HG03469 (cell line): ENCODE results near the gene RIMKLA.

Experiments used
- ATAC-seq: cut with Tn5 transposase; IDR thresholded peaks from one replicate; pipeline ENCODE4 v1.9.1; 2021; ENCODE audit warnings: mild to moderate bottlenecking, moderate library complexity, moderate number of reproducible peaks; ENCODE audit not compliant: unreplicated experiment

Gene RIMKLA

DNA sequence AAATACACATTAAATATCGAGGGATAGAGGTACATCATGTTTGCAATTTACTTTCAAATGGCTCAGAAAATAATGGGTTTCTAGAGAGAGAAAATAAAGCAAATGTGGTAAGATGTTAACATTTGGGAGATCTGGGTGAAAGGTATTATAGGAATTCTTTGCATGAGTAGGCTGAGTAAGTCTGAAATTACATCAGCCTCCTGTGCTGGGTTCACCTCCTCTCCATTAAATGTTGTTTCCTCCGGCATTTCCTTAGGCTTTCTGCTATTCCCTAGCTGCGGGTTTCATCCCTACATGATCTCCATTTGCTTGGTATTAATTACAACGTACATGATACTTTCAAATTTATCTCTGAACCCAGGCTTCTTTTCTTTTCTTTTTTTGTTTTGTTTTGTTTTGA lies 43.6 kb downstream of the RIMKLA start:
- no peak for ATAC-seq

DNA sequence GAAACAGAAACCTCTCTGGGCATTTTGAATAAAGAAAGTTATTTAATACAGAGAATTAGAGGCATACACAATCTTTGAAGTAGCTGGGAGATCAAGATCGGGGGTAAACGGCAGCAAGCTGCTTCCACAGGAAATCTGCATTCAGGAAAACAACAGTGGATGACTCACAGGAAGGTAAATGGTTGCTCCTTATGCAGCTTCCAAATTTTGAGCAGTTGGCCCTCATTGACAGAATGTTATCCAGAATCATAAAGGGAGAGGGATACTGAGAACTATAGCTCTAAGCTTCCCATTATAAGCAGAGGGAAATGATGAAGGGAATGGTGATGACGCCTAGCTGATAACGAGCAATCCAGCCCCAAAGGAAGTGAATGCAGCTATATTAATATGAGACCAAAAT lies 46.6 kb downstream of the RIMKLA start:
- ATAC-seq, result no peak

DNA sequence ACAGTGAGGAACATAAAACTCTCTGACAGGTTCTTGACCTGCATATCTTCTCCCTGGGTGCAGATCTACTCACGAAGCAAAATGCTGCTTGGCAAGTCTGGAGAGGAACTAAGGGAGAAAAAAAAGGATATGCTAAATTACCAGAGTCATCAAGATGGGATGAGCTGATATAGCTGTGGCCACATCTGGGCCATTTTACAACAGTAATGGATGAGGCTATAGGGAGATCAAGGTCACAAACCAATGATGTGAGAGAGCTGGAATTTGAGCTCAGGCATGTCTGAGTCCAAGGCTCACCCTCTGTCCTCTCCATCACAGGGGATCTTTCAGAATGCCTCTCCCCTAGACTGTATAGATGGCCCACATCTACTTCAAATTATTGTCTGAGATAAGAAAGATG lies 49.0 kb downstream of the RIMKLA start:
- no peak for ATAC-seq

DNA sequence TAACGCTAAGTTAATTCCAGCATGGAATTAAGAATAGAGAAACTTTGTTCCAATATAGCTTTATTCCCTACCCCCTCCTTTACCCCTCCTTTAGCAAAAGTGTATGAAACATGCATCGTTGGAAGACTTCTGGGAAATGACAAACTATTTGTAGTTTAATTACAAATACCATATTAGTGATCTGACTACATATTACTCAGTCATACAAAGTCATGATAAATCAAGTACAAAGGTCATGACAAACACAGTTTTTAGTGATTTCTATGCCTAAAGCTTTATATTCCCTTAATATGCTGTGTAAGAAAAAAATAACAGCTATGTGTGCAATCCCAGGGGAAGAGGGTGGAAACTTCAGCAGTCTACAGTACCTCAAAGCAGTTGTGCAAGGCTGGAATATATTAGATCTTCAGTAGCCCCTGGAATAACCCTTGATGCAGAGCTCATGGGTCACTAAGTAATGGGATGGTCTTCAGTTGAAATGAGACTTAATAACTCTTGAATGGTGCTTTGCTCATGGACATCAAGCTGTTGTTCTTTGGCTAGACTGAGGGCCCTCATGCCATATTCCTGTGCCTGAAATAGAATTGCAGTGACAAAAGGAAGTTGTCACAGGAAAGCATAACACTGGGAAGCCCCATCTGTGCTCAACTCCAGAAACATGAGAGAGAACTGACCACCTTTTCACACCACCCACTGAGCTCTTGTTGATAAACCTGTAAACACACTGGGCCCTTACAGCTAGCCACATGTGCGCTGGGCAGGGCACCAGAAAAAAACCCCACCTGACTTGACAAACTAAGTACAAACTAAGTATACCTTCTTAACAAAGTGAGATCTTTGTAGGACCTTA lies 49.9 kb downstream of the RIMKLA start:
- no peak for ATAC-seq

DNA sequence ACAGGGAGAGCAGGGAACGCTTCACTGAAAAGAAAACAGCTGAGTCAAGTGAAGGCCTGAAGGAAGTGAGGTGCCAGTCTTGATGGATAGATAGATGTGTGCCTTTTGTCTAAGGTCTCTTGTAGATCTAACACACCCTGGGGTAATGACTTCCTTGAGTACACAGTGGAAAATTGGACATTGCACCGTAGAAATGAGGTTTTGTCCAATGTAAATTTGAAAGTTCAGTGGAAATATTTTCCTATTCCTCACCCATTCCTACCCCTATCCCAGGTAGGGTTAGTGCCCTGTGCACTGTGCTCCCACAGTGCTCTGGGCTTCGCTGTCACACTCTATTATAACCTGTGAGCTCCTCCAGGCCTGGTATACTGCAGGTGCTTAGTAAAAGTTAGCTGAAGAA lies 50.9 kb downstream of the RIMKLA start:
- no peak for ATAC-seq

DNA sequence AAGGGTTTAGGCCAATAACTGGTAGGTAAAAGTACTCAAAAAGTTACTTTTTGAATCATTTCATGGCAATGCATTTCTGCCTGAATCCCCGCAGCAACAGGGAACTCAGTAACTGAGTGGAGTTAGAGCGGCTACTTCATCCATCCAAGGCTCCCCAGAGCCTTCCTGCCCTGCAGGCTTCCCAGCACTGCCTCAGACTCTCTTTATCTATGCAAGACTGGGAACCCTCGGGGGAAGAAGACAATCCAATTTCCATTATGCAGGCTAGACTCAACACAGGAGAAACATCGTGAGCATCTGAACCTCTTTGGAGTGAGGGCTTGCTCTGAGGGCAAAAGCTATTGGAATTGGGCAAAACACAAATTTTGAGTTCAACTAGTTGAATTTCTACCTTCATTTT lies 52.1 kb downstream of the RIMKLA start:
- no peak for ATAC-seq

DNA sequence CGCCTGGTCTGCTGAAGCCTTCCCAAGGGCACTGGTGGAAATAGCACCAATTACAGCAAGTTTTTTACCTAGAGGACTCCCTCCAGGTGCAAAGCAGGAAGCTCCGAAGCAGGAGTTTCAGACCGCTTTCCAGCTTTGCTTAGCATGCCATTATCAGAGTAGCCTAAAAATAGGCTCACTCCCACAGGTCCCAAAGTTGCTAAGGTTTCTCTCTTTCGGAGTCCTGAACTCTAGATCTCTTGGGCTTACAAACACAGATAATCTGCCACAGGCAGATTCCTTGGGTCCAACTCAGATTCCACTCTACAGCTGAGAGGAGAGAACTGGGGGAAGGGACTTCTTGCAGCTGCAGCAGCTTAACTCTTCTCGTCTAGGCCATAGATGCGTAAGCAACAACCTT lies 52.8 kb downstream of the RIMKLA start:
- no peak for ATAC-seq

DNA sequence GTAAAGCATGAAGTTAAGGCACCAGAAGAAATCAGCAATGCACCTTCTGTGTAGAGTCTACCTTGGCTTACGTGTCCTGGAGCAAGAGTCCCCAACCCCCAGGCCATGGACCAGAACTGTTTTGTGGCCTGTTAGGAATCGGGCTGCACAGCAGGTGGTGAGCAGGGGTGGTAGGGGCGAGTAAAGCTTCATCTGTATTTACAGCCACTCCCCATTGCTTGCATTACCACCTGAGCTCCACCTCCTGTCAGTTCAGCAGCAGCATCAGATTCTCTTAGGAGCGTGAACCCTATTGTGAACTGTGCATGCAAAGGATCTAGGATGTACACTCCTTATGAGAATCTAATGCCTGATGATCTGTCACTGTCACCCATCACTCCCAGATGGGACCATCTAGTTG lies 53.7 kb downstream of the RIMKLA start:
- ATAC-seq, result no peak

DNA sequence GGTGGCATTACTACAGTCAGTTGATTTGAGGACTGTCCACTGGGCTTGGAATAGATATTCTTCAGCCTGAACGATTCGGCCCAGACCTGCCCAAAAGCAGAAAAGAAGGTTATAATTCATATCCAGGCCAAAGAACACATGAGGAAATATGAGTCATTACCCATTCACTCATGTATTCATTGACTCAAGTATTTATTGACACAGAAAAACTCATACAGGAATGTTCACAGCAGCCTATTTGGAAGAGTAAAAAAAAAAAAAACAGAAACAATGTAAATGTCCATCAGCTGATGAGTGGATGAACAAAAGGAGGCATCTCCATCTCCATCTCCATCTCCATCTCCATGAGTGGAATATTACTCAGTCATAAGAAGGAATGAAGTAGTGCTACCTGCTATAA lies 59.3 kb downstream of the RIMKLA start:
- ATAC-seq, result no peak

DNA sequence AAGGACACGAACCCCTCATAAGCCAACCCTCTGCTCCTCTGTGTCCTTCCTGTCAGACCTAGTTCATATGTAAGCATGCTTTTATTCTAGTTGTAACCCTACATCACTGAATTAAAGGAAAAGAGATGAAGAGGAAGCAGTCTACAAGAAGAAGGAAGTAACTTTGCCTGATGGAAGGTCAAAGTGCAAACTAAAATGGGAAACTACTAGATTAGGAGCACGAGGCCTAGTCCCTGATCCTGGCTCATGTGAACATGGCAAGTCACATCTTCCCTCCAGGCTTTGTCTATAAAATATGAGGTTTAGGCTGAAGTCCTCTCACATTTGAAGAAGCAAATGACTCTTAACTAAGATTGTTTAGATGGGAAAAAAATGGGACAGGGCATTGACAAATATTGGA lies 62.1 kb downstream of the RIMKLA start:
- ATAC-seq, result no peak

DNA sequence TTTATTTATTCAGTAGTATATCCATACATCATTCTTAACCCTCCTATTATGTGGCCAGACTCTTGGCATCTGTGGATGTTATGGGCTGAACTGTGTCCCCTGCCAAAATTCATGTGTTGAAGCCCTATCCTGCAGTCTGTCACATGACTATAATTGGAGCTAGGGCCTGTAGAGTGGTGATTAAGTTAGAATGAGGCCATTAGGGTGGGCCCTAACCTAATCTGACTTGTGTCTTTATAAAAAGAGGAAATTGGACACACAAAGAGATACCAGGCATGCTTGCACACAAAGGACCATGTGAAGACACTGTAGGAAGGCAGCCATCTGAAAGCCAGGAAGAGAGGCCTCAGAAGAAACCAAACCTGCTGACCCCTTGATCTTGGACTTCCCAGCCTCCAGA lies 68.7 kb downstream of the RIMKLA start:
- no peak for ATAC-seq

DNA sequence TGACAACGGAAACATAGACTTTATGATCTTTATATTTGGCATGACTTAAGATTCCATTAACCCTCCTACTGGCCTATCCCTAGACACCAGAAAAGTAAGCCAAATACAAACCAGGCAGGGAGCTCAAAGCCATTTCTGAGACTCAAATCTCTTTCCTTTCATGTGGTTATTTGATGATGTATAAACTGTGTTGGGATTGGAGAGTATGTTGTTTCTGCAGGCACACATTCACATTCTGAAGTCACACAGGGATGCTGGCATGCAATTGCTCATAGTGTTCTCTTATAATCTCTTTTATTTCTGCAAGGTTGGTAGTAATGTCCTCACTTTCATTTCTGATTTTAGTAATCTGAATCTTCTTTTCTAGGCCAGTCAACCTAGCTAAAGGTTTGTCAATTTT lies 69.5 kb downstream of the RIMKLA start:
- no peak for ATAC-seq

DNA sequence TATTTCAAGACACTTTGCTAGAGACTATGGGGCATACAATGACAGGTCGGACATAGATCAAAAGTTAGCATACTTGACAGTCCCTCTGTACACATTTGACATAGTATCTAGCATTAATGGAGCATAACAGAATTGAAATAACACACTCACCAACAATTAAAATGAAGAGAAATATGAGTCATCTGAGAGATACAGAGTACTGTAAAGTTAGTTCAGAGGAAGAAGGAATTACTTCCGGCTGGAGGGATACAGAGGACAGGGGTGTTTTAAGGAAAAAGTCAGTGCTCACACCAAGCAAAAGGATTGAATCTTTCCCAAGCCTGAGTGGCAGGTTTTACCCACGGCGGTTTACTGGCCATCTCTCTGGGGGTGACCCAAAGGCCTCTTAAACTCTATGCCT lies 72.8 kb downstream of the RIMKLA start:
- no peak for ATAC-seq

DNA sequence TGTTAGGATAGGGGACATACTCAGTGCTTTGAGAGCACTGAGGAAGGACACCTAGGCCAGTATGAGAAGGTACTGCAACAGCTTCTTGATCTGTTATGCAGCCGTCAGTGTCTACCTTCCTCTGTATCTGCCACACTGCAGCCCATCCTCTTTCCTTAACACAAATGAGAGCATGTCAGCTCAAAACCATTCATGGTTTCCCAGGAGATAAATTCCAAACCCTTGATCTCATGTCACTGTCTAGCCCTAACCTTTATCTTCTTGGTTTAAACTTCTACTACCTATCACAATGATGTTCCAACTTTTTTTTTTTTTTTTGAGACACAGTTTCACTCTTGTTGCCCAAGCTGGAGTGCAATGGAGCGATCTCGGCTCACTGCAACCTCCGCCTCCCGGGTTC lies 73.8 kb downstream of the RIMKLA start:
- no peak for ATAC-seq

DNA sequence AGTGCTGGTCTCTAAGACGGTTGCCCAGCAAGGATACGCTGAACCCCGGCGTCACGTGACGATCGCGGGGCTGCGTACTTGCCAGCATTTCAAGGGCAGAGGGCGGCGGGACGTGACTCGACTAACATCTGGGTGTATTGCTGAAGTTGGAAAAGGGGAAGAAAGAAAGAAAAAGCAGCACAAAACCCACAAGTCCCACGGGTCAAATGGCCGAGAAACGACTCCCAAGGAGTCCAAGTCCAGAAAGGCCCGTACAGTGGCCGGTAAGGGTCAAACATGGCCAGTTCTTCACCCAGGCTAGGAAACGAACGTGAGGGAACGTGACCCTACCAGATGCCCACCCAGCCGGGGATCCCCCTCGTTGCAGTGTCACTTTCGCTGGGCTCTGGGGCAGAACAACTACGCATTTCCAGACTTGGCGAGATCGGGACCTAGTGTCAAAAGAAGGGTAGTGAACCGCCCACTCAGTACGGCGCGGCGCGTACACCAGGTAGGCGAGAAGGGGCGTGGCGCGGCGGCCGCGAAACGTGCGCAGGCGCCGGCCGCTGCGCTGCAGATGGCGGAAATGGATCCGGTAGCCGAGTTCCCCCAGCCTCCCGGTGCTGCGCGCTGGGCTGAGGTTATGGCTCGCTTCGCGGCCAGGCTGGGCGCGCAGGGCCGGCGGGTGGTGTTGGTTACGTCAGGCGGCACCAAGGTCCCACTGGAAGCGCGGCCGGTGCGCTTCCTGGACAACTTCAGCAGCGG lies 75.6 kb downstream of the RIMKLA start, which contains the start of the genes PPCS and ZMYND12:
TSS of gene PPCS (plus strand) at position 534 of the 744 bp plus-strand sequence. CDS start at position 557, 23 bp downstream.
TSS of gene ZMYND12 (minus strand) at position 13 of the 744 bp plus-strand sequence. CDS start 25 bp downstream, outside the sequence.
- peak; percentile 58 for ATAC-seq

DNA sequence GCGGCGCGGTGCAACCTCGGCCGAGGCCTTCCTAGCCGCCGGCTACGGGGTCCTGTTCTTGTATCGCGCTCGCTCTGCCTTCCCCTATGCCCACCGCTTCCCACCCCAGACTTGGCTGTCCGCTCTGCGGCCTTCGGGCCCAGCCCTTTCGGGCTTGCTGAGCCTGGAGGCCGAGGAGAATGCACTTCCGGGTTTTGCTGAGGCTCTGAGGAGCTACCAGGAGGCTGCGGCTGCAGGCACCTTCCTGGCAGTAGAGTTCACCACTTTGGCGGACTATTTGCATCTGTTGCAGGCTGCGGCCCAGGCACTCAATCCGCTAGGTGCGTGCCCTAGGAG lies 76.1 kb downstream of the RIMKLA start:
- ATAC-seq, result peak; percentile 27

DNA sequence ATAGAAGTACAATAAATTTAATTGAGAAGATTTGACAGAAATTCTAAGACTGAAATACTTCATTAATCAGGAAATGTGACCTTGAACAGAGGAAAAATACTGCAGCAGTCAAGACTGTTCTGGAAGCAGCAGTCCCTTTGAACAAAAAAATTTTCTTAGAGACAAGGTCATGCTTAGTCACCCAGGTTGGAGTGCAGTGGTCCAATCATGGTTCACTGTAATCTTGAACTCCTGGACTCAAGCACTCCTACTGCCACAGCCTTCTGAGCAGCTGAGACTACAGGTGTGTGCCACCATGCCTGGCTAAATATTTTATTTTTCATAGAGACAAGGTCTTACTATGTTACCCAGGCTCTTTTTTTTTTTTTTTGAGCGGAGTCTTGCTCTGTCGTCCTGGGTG lies 80.6 kb downstream of the RIMKLA start:
- ATAC-seq, result no peak

DNA sequence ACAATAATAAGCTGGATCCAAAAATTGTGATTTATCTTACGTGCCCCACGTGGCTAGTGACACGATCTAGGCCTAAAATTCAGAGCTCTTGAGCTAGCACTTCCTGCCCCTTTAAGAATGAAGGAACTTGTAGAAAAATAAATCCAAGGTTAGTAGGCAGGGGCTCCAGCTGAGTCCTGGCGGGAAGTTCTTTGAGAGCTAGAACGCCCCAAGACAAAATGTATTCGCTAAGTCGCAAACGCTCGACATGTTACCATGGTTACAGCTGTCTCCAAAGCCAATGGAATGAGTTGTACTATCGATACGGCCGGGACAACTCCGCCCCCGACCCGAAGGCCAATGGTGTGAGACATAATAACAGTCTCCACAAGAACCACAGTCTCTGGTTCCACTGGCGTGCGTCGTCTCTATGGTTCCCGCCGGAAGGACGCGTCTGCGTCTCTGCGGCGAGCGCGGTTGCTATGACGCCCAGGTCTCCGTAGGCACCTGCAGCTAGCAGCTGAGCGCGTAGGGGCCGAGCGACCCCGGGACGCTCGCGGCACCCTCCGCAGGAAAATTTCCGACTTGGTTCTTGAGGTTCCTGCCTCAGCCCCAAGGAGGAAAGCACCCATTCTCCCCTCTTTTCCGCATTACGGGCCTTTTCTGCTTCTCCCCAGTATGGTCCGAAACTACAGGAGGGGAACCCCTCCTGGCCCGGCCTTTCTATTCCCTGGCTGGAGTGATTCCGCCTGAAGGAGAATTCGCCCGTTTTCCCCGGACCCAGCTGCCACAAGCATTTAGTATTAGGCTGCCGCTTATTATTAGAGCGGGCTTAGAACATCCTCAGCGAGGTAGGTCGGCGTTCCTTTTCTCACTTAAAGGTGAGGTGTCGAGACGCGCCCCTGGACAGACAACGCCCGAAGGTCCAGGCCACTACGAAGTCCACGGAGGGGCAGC lies 82.5 kb downstream of the RIMKLA start, which contains the start of gene CCDC30:
TSS of gene CCDC30 (plus strand) at position 459 of the 936 bp plus-strand sequence. CDS start 17,266 bp downstream, outside the sequence.
- ATAC-seq, result peak; percentile 93

DNA sequence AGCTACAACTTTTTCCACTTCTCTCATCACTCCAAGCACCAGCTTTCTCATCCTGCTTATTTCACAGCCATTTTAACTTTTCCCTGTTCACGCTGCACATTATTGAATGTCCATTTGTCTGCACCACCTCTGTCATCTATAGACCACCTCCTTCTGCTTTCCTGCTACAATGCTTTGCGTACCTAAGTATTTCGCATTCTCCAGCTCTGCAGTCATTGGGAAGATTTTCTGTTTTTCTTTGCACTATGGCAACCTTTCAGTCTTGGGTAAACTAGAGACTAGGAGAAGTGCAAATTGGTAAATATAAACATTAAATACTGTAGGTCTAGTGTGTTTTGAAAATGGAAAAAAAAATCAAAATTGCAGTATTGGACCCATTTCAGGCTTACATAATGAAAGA lies 83.3 kb downstream of the RIMKLA start:
- ATAC-seq, result no peak

DNA sequence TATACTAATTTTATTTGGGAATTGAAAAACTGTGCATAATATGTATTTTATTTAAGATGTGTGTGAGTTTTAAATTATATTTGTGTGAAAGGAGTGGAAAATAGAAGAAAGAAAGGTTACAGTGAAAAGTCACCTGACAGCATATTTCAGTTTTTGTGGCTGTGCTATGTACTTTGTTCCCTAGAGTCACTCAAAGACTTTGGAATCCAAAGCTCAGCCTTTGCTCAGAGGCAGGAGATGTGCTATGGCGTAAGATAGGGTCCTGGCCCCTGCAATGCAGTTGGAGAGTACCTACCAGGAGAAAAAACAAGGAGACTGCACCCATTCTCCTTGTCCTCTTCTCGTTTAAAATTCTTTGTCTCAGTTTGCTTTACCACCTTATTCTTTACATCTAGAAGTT lies 85.4 kb downstream of the RIMKLA start:
- ATAC-seq, result no peak

DNA sequence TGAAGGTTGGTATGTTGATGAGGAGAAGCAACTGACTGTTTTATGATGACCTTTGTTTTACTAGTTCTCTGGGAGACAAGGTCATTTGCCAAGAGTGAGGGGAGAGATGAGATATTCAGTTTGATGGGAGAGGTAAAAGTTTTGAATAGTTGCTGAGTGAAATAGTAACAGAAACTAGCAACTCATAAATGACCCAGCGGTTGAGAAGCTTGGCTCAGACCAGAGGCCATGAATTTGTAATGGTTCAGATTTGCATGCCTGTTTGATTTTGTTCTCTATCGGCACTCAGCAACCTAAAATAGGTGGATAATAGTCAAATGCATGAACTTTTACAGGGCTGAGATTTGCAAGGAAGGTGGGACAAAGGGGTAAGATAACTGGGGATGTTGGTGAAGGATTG lies 89.1 kb downstream of the RIMKLA start:
- no peak for ATAC-seq
